Measurements from ENCODE around the gene HOXD3. TPM values are rescaled to one million over a fixed set of nuclear protein-coding genes. Genes with fewer than 3 reads are reported as not detected.

HOXD3 gene
- polyA plus RNA-seq, 3 donors, result not detected

- H3K4me1 Mint-ChIP-seq, result peaks cover 2% of the 10 kb centered on the region
- peaks cover 2 to 3% of the 10 kb centered on the region in 2 donors for H3K36me3 Mint-ChIP-seq
- whole genome bisulfite sequencing (ENCODE audit: insufficient coverage), result 29% methylated on average over 5 of the region's 11 CpGs
- Histone ChIP-seq H3K27ac (ENCODE audit: low read depth in 1 of 2, low read length in 2 of 2) (no peak overlapping the region), H3K4me1 (ENCODE audit: control insufficient read depth in 1 of 2, insufficient read depth in 2 of 2, low read length in 2 of 2) (no peaks in the 10 kb centered on the region), H3K9me3 (replicated peaks in 1 of 2; ENCODE audit: control insufficient read depth in 1 of 2, insufficient read depth in 1 of 2, low read length in 2 of 2) (peaks cover 0 to 64% of the 10 kb centered on the region in 2 donors), H3K36me3 (replicated peaks in 1 of 2; ENCODE audit: control insufficient read depth in 1 of 2, insufficient read depth in 2 of 2, low read length in 2 of 2) (no peaks in the 10 kb centered on the region), H3K79me2 (ENCODE audit: insufficient read depth, low read length) (no peaks in the 10 kb centered on the region), H3K9ac (ENCODE audit: insufficient read depth, low read length, poor library complexity, severe bottlenecking) (no peak overlapping the region), H2AFZ (ENCODE audit: insufficient read depth, low read depth, low read length, poor library complexity, severe bottlenecking) (no peak overlapping the region), H3K4me2 (replicated peaks; ENCODE audit: extremely low read depth, low read length, poor library complexity, severe bottlenecking) (no peak overlapping the region), H3K4me3 (replicated peaks in 1 of 3; ENCODE audit: low read depth in 2 of 3, low read length in 3 of 3) (no peak overlapping the region), H3K27me3 (ENCODE audit: control insufficient read depth in 2 of 2, insufficient read depth in 2 of 2, low read length in 2 of 2) (peaks cover 88 to 96% of the 10 kb centered on the region in 2 donors), H4K20me1 (ENCODE audit: insufficient read depth, low read length) (no peaks in the 10 kb centered on the region)
- H3K27ac Mint-ChIP-seq, result no peak overlapping the region
- DNase-seq, result no peak
- H3K4me3 Mint-ChIP-seq, result peak overlapping the region in 1 of 2 donors; percentile 75
- H3K9me3 Mint-ChIP-seq, result peaks cover 0 to 30% (median 14%) of the 10 kb centered on the region in 7 donors
- intact Hi-C loops (cut with micrococcal nuclease), result no loop called here
- TF ChIP-seq CTCF (IDR thresholded peaks at IDR 0.05), result no peak
- peaks cover 94 to 100% (median 98%) of the 10 kb centered on the region in 3 donors for H3K27me3 Mint-ChIP-seq (ENCODE audit: low read depth in 3 of 3)
Measured at GRCh38 chr2:176148751-176149421, 8.2 kb upstream of the HOXD3 start.

GRCh38 chr2:176149481-176149938 lies 7.6 kb upstream of the HOXD3 start:
- Mint-ChIP-seq H3K27me3 (ENCODE audit: low read depth in 3 of 3) (peaks cover 94 to 100% (median 98%) of the 10 kb centered on the region in 3 donors), H3K9me3 (peaks cover 0 to 31% (median 14%) of the 10 kb centered on the region in 7 donors), H3K36me3 (peaks cover 2 to 3% of the 10 kb centered on the region in 2 donors), H3K4me3 (peak overlapping the region in 1 of 2 donors; percentile 75), H3K4me1 (peaks cover 2% of the 10 kb centered on the region), H3K27ac (no peak overlapping the region)
- Histone ChIP-seq H4K20me1 (ENCODE audit: insufficient read depth, low read length) (no peaks in the 10 kb centered on the region), H2AFZ (ENCODE audit: insufficient read depth, low read depth, low read length, poor library complexity, severe bottlenecking) (no peak overlapping the region), H3K9ac (ENCODE audit: insufficient read depth, low read length, poor library complexity, severe bottlenecking) (no peak overlapping the region), H3K4me1 (ENCODE audit: control insufficient read depth in 1 of 2, insufficient read depth in 2 of 2, low read length in 2 of 2) (no peaks in the 10 kb centered on the region), H3K9me3 (replicated peaks in 1 of 2; ENCODE audit: control insufficient read depth in 1 of 2, insufficient read depth in 1 of 2, low read length in 2 of 2) (peaks cover 0 to 68% of the 10 kb centered on the region in 2 donors), H3K79me2 (ENCODE audit: insufficient read depth, low read length) (no peaks in the 10 kb centered on the region), H3K27ac (ENCODE audit: low read depth in 1 of 2, low read length in 2 of 2) (no peak overlapping the region), H3K4me2 (replicated peaks; ENCODE audit: extremely low read depth, low read length, poor library complexity, severe bottlenecking) (no peak overlapping the region), H3K27me3 (ENCODE audit: control insufficient read depth in 2 of 2, insufficient read depth in 2 of 2, low read length in 2 of 2) (peaks cover 92 to 99% of the 10 kb centered on the region in 2 donors), H3K4me3 (replicated peaks in 1 of 3; ENCODE audit: low read depth in 2 of 3, low read length in 3 of 3) (no peak overlapping the region), H3K36me3 (replicated peaks in 1 of 2; ENCODE audit: control insufficient read depth in 1 of 2, insufficient read depth in 2 of 2, low read length in 2 of 2) (no peaks in the 10 kb centered on the region)
- no peak for DNase-seq
- 15% methylated on average over 22 of the region's 22 CpGs for WGBS (ENCODE audit: insufficient coverage)
- TF ChIP-seq CTCF (IDR thresholded peaks at IDR 0.05), result no peak
- intact Hi-C loops (cut with micrococcal nuclease), result no loop called here

Data from CD14-positive monocyte (primary cell).